OCI-M2 (cell line): ENCODE data around the gene NDRG3.
"Not testable (repeated sequence)": the region's sequence is repeated elsewhere in the genome, so short reads cannot be mapped to it uniquely, and the experiment has no call there.

Source experiments
- DNase-seq: peaks from one replicate; lab custom pipeline; 2025; ENCODE audit not compliant: unreplicated experiment; lab: John Stamatoyannopoulos, UW

Gene NDRG3

GRCh38 chr20:36695467-36695866 is 50.4 kb downstream of the NDRG3 start:
- not testable (repeated sequence) for DNase-seq

- DNase-seq, result no peak
Observed at GRCh38 chr20:36688630-36689029, 57.3 kb downstream of the NDRG3 start.

- no peak for DNase-seq
Observed at GRCh38 chr20:36687850-36688249, 58.0 kb downstream of the NDRG3 start.

GRCh38 chr20:36686944-36687343 is 58.9 kb downstream of the NDRG3 start:
- DNase-seq, result no peak

- DNase-seq, result no peak
Observed at GRCh38 chr20:36686504-36686903, 59.4 kb downstream of the NDRG3 start.

GRCh38 chr20:36684747-36685146 is 61.1 kb downstream of the NDRG3 start:
- no peak for DNase-seq

GRCh38 chr20:36682311-36682710 is 63.6 kb downstream of the NDRG3 start:
- no peak for DNase-seq

- no peak for DNase-seq
Observed at GRCh38 chr20:36677422-36677771, 68.5 kb downstream of the NDRG3 start.

- no peak for DNase-seq
Observed at GRCh38 chr20:36676701-36677421, 69.0 kb downstream of the NDRG3 start.

GRCh38 chr20:36675545-36675944 is 70.3 kb downstream of the NDRG3 start:
- not testable (repeated sequence) for DNase-seq

GRCh38 chr20:36672991-36673390 is 72.9 kb downstream of the NDRG3 start:
- DNase-seq, result no peak

- no peak for DNase-seq
Observed at GRCh38 chr20:36670665-36671357, 75.1 kb downstream of the NDRG3 start.

GRCh38 chr20:36666181-36666740 is 79.6 kb downstream of the NDRG3 start:
- no peak for DNase-seq

GRCh38 chr20:36663031-36663430 is 82.9 kb downstream of the NDRG3 start:
- no peak for DNase-seq

- DNase-seq, result no peak
Observed at GRCh38 chr20:36658300-36658699, 87.6 kb downstream of the NDRG3 start.

GRCh38 chr20:36656733-36657132 is 89.2 kb downstream of the NDRG3 start:
- no peak for DNase-seq

- no peak for DNase-seq
Observed at GRCh38 chr20:36655004-36655403, 90.9 kb downstream of the NDRG3 start.

- no peak for DNase-seq
Observed at GRCh38 chr20:36654506-36654905, 91.4 kb downstream of the NDRG3 start.

GRCh38 chr20:36653456-36653855 is 92.4 kb downstream of the NDRG3 start:
- DNase-seq, result no peak

- no peak for DNase-seq
Observed at GRCh38 chr20:36647196-36648121, 98.4 kb downstream of the NDRG3 start.

- no peak for DNase-seq
Observed at GRCh38 chr20:36646678-36647077, 99.2 kb downstream of the NDRG3 start.
